Dendritic cell treated with granulocyte-macrophage colony-stimulating factor and Interleukin-4, amounts not matched to agents 40 ng/mL and 50 ng/mL, for 4 days (primary cell): ENCODE results near the gene CLSTN3.
A peak's percentile ranks its signal among the peaks of the same experiment; 100 is the strongest.

Source experiments
- H3K27ac Mint-ChIP-seq: one replicate; pipeline ENCODE4 v1.8.0; 2022; ENCODE audit warnings: mild to moderate bottlenecking, mixed read lengths
- H3K27me3 Mint-ChIP-seq: one replicate; pipeline ENCODE4 v1.8.0; 2022; ENCODE audit warnings: mild to moderate bottlenecking, mixed read lengths
- H3K36me3 Mint-ChIP-seq: one replicate; pipeline ENCODE4 v1.8.0; 2022; ENCODE audit warnings: low read depth, mixed read lengths
- H3K4me1 Mint-ChIP-seq: one replicate; pipeline ENCODE4 v1.8.0; 2022; ENCODE audit warnings: low read depth, mixed read lengths
- H3K4me3 Mint-ChIP-seq: one replicate; pipeline ENCODE4 v1.8.0; 2022; ENCODE audit warnings: mild to moderate bottlenecking, moderate library complexity, mixed read lengths
- H3K9me3 Mint-ChIP-seq: one replicate; pipeline ENCODE4 v1.8.0; 2022; ENCODE audit warnings: mixed read lengths
- intact Hi-C: fragments of 100-400 bp; cut with micrococcal nuclease; formaldehyde crosslinking; loops from one replicate; pipeline ENCODE4 v1.15.0; 2022

CLSTN3 gene

GRCh38 chr12:7109572-7109920 lies 20.6 kb upstream of the CLSTN3 start:
- peaks cover 3% of the 10 kb centered on the region for H3K27me3 Mint-ChIP-seq
- intact Hi-C loops, result loop anchor here (5.0 kb wide), 1 partner anchor 47 kb away; the partner anchor contains the start of gene C1S
- peaks cover 12% of the 10 kb centered on the region for H3K9me3 Mint-ChIP-seq
- peaks cover 19% of the 10 kb centered on the region for H3K36me3 Mint-ChIP-seq
- H3K4me3 Mint-ChIP-seq, result peak overlapping the region; percentile 79
- peaks cover 34% of the 10 kb centered on the region for H3K4me1 Mint-ChIP-seq
- H3K27ac Mint-ChIP-seq, result peak overlapping the region; percentile 83

DNA sequence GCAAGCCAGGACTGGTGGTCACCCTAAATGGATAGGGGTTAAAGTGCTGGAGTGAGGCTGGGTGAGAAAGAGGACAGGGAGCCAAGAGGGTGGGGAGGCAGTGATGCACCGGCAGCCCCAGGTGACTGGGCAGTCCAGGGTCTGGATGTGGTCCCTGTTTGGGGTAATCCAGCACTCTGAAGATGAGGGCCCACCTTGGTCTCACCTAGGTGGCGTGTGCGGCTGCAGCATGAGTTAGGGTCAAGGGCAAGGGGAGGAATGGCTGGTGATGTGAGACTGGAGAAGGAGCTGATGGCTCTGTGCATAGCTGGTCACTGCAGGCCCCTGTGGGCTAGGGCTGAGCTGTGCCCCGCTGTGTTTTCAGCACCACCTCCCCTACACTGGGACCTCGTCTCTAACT lies 19.5 kb upstream of the CLSTN3 start:
- H3K9me3 Mint-ChIP-seq, result peaks cover 16% of the 10 kb centered on the region
- intact Hi-C loops, result loop anchor here (5.0 kb wide), 1 partner anchor 168 kb away; the partner anchor contains the start of genes C12orf57 and RNU7-1
- peaks cover 40% of the 10 kb centered on the region for H3K4me1 Mint-ChIP-seq
- H3K4me3 Mint-ChIP-seq, result no peak overlapping the region
- H3K27me3 Mint-ChIP-seq, result peaks cover 4% of the 10 kb centered on the region
- peaks cover 17% of the 10 kb centered on the region for H3K36me3 Mint-ChIP-seq
- H3K27ac Mint-ChIP-seq, result no peak overlapping the region

DNA sequence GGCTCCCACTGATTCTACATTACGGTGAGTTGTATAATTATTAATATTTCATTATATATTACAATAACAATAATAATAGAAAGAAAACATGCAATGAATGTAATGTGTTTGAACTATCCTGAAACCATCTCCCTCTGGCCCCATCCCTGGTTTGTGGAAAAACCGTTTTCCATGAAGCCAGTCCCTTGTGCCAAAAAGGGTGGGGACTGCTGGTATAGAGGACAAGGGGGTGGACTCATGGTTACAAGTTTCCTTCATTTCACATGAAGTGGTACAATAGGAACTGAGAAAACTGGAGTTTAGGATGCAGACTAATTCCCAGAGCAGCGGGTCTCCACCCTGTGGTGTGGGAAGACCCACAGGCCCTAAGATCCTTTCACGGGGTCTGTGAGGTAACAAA lies 18.1 kb upstream of the CLSTN3 start:
- peaks cover 48% of the 10 kb centered on the region for H3K4me1 Mint-ChIP-seq
- H3K27ac Mint-ChIP-seq, result no peak overlapping the region
- peaks cover 11% of the 10 kb centered on the region for H3K36me3 Mint-ChIP-seq
- H3K9me3 Mint-ChIP-seq, result peaks cover 8% of the 10 kb centered on the region
- H3K4me3 Mint-ChIP-seq, result no peak overlapping the region
- intact Hi-C loops, result loop anchor here (2.0 to 5.0 kb wide), 2 partner anchors 170 to 243 kb away; partner anchors contain the start of genes C12orf57 and RNU7-1
- H3K27me3 Mint-ChIP-seq, result peaks cover 5% of the 10 kb centered on the region

GRCh38 chr12:7113389-7113871 lies 16.7 kb upstream of the CLSTN3 start:
- Mint-ChIP-seq H3K4me1 (peaks cover 47% of the 10 kb centered on the region), H3K27me3 (peaks cover 5% of the 10 kb centered on the region), H3K4me3 (no peak overlapping the region), H3K9me3 (peaks cover 8% of the 10 kb centered on the region), H3K36me3 (peaks cover 11% of the 10 kb centered on the region), H3K27ac (peak overlapping the region; percentile 64)
- intact Hi-C loops, result loop anchor here (2.0 to 5.0 kb wide), 2 partner anchors 171 to 245 kb away; partner anchors contain the start of genes C12orf57 and RNU7-1

- Mint-ChIP-seq H3K4me3 (no peak overlapping the region), H3K27ac (no peak overlapping the region), H3K4me1 (peaks cover 48% of the 10 kb centered on the region), H3K9me3 (peaks cover 8% of the 10 kb centered on the region), H3K27me3 (peaks cover 5% of the 10 kb centered on the region), H3K36me3 (peaks cover 11% of the 10 kb centered on the region)
- intact Hi-C loops, result loop anchor here (5.0 kb wide), 1 partner anchor 172 kb away; the partner anchor contains the start of genes C12orf57 and RNU7-1
Measured at GRCh38 chr12:7114008-7114407, 16.2 kb upstream of the CLSTN3 start.

DNA sequence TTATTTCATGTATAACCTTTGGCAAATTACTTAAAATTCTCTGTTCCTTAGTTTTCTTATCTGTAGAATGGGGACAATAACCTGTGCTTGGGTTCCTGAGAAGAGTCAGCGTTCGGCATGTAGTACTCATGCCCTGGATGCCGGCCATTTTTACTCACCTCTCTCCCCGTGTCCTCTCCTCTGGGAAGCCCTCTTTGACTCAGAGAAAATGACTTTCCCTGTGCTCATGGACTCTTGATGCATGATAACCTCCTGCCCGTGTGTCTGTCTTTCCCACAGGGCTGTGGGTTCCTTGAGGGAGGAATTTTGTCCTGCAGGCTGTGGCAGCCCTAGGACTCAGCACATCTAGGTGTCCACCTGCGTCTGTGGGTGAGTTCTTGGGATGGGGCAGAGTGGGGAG lies 15.3 kb upstream of the CLSTN3 start:
- no peak overlapping the region for H3K27ac Mint-ChIP-seq
- peaks cover 11% of the 10 kb centered on the region for H3K36me3 Mint-ChIP-seq
- intact Hi-C loops, result loop anchor here (5.0 kb wide), 1 partner anchor 173 kb away; the partner anchor contains the start of genes C12orf57 and RNU7-1
- peaks cover 8% of the 10 kb centered on the region for H3K9me3 Mint-ChIP-seq
- peaks cover 5% of the 10 kb centered on the region for H3K27me3 Mint-ChIP-seq
- peaks cover 48% of the 10 kb centered on the region for H3K4me1 Mint-ChIP-seq
- no peak overlapping the region for H3K4me3 Mint-ChIP-seq

DNA sequence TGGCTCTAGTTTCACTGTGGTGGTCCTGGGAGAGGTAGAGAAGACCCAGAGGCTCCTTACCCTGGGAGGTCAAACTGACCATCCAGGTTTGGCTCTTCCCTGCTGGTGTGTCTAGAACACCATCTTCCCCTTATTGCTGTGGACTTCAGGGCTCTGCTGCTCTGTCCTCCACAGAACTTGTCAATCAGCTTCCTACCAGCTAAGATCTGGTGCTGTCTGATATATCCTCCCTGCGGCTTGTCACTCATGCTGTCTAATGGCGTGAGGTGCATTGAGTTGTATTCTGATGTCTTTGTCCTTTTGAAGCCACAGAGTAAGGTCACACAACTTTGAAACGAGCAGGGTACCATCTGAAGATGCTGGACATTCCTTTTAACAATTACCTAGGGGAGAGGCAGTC lies 14.0 kb upstream of the CLSTN3 start:
- Mint-ChIP-seq H3K4me1 (peaks cover 49% of the 10 kb centered on the region), H3K27ac (no peak overlapping the region), H3K36me3 (peaks cover 11% of the 10 kb centered on the region), H3K27me3 (peaks cover 5% of the 10 kb centered on the region), H3K4me3 (no peak overlapping the region), H3K9me3 (peaks cover 8% of the 10 kb centered on the region)
- intact Hi-C loops, result no loop called here

- no peak overlapping the region for H3K27ac Mint-ChIP-seq
- peaks cover 49% of the 10 kb centered on the region for H3K4me1 Mint-ChIP-seq
- no peak overlapping the region for H3K4me3 Mint-ChIP-seq
- H3K9me3 Mint-ChIP-seq, result peaks cover 8% of the 10 kb centered on the region
- intact Hi-C loops, result no loop called here
- peaks cover 11% of the 10 kb centered on the region for H3K36me3 Mint-ChIP-seq
- peaks cover 6% of the 10 kb centered on the region for H3K27me3 Mint-ChIP-seq
Measured at GRCh38 chr12:7116916-7117315, 13.3 kb upstream of the CLSTN3 start.

- intact Hi-C loops, result no loop called here
- peak overlapping the region; percentile 42 for H3K27ac Mint-ChIP-seq
- H3K36me3 Mint-ChIP-seq, result peaks cover 11% of the 10 kb centered on the region
- no peak overlapping the region for H3K4me3 Mint-ChIP-seq
- H3K27me3 Mint-ChIP-seq, result peaks cover 6% of the 10 kb centered on the region
- H3K4me1 Mint-ChIP-seq, result peaks cover 49% of the 10 kb centered on the region
- peaks cover 8% of the 10 kb centered on the region for H3K9me3 Mint-ChIP-seq
Measured at GRCh38 chr12:7117670-7118069, 12.5 kb upstream of the CLSTN3 start.

GRCh38 chr12:7118881-7119280 lies 11.3 kb upstream of the CLSTN3 start:
- peaks cover 8% of the 10 kb centered on the region for H3K9me3 Mint-ChIP-seq
- intact Hi-C loops, result no loop called here
- H3K27ac Mint-ChIP-seq, result no peak overlapping the region
- H3K36me3 Mint-ChIP-seq, result peaks cover 11% of the 10 kb centered on the region
- H3K4me1 Mint-ChIP-seq, result peaks cover 50% of the 10 kb centered on the region
- no peak overlapping the region for H3K4me3 Mint-ChIP-seq
- peaks cover 11% of the 10 kb centered on the region for H3K27me3 Mint-ChIP-seq

DNA sequence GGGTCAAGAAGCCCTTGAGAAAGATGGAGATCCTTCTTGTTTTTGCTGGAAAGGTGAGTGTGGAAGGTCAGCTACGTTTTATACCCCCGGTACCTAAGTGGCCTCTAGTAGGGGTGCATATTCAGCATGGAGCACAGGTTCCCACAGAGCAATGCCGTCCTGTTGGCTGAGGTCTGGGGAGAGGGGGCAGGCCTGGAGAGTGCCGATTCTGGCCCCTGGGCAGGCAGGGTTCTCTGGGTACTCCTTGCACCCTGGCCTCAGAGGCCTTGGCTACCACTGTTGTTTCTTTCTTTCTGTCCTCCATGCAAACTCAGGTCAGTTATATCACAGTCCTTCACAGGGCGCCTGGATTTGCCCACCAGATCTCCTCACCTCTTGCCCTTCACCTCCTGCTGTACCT lies 10.0 kb upstream of the CLSTN3 start:
- peaks cover 8% of the 10 kb centered on the region for H3K36me3 Mint-ChIP-seq
- peaks cover 8% of the 10 kb centered on the region for H3K9me3 Mint-ChIP-seq
- no peak overlapping the region for H3K27ac Mint-ChIP-seq
- H3K4me3 Mint-ChIP-seq, result no peak overlapping the region
- intact Hi-C loops, result no loop called here
- H3K4me1 Mint-ChIP-seq, result peaks cover 49% of the 10 kb centered on the region
- peaks cover 19% of the 10 kb centered on the region for H3K27me3 Mint-ChIP-seq

DNA sequence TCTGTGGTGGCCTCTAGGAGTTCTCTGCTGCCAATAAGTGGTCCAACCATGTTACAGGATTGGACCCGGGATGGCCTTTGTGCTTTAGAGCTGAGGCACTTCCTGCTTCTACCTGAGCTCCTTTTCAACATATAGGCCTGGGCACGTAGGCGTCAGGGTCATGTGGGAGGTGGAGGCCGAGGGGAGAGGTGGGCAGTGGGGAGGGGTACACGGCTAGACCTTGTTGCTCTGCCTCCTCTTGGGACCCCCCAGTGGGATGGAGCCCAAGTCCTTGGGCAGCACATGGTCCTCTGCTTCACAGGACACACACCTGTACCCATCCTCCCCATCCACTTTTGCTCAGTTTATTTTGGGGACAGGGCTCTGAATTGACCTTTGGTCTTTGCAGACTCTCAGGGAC lies 8.8 kb upstream of the CLSTN3 start:
- no peaks in the 10 kb centered on the region for H3K9me3 Mint-ChIP-seq

DNA sequence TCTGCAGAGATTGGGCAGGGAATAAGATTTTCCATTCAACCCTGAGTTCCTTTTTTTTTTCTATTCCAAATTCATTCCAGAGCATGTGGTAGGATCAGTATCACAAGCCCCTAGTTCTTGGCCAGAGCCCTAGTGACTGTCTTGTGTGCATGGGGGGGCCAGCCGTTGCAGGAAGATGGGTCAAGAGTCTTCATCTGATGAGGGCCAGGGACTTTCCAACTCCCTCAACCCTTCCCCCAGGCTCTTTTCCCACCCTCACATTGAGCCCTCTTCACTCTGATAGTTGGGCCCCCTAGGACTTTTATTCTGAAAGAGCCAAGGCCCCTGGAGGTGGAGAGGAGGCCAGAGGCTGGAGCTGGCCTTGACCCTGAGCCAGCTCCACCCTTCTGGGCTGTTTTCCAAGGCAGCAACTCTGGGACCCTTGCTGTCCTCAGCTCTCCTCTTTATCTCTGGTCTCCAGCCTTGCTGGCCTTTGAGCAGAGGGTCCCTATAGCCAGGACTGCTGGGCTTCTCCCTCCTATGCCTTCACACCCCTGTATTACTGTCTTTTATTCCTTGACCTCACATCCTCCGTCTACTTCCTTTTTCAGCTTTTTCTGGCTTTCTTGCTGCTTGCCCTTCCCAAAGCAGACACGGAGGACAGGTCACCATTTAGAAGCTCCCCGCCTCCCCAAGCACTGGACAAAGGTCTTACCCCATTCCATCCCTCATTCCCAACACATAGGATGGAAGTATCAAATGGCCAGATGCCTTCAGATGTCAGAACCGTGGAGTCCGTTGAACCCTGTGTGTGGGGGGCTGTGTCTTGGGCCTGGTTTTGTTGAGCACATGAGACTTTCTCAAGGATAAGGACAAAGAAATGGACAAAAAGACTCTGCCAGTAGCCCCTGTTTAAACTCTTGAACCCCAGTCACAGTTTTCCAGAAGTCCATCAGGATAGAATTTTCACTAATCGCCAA lies 7.1 kb upstream of the CLSTN3 start:
- peaks cover 31% of the 10 kb centered on the region for H3K4me1 Mint-ChIP-seq
- H3K27ac Mint-ChIP-seq, result no peak overlapping the region
- intact Hi-C loops, result no loop called here
- peaks cover 24% of the 10 kb centered on the region for H3K27me3 Mint-ChIP-seq
- no peaks in the 10 kb centered on the region for H3K36me3 Mint-ChIP-seq
- H3K9me3 Mint-ChIP-seq, result no peaks in the 10 kb centered on the region
- H3K4me3 Mint-ChIP-seq, result no peak overlapping the region

More for the DNA sequence above, 8.8 kb upstream of the CLSTN3 start:
- no peaks in the 10 kb centered on the region for H3K36me3 Mint-ChIP-seq
- intact Hi-C loops, result no loop called here
- peaks cover 37% of the 10 kb centered on the region for H3K4me1 Mint-ChIP-seq
- H3K27me3 Mint-ChIP-seq, result peaks cover 18% of the 10 kb centered on the region
- H3K27ac Mint-ChIP-seq, result no peak overlapping the region
- H3K4me3 Mint-ChIP-seq, result no peak overlapping the region

GRCh38 chr12:7123806-7124522 lies 6.2 kb upstream of the CLSTN3 start:
- intact Hi-C loops, result no loop called here
- Mint-ChIP-seq H3K27ac (no peak overlapping the region), H3K4me1 (peaks cover 25% of the 10 kb centered on the region), H3K4me3 (no peak overlapping the region), H3K36me3 (no peaks in the 10 kb centered on the region), H3K27me3 (peaks cover 33% of the 10 kb centered on the region), H3K9me3 (no peaks in the 10 kb centered on the region)
